NCI-H2171 treated with DMSO at 0.1 percent for 48 hours (cell line): ENCODE results near the gene TEX12.
A peak's percentile ranks its signal among the peaks of the same experiment; 100 is the strongest.
"Not testable (repeated sequence)": the region's sequence is repeated elsewhere in the genome, so short reads cannot be mapped to it uniquely, and the experiment has no call there.

ENCODE experiments used
- DNase-seq: peaks from one replicate; lab custom pipeline; 2025; lab: John Stamatoyannopoulos, UW

TEX12 gene

GRCh38 chr11:112167145-112167544 lies at the start of gene TEX12:
TSS of gene TEX12 (plus strand) at chr11:112167372. CDS start at chr11:112169269, 1,897 bp downstream.
- no peak for DNase-seq

DNA sequence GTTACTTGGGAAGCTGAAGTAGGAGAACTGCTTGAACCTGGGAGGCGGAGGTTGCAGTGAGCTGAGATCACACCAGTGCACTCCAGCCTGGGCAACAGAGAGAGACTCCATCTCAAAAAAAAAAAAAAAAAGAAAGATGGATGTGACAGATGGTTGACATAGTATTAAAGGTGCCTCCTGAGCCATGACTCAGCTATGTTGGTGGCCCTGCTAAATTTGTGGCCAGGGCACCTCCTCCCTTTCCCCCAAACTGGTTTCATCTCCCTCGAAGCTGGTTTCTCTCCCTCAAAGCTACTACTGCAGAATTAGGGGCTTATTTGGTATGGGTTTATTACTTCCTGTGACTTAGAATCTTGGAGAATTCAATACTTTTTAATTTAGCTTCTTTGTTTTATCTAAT lies 49.0 kb upstream of the TEX12 start:
- peak; percentile 62 for DNase-seq

DNA sequence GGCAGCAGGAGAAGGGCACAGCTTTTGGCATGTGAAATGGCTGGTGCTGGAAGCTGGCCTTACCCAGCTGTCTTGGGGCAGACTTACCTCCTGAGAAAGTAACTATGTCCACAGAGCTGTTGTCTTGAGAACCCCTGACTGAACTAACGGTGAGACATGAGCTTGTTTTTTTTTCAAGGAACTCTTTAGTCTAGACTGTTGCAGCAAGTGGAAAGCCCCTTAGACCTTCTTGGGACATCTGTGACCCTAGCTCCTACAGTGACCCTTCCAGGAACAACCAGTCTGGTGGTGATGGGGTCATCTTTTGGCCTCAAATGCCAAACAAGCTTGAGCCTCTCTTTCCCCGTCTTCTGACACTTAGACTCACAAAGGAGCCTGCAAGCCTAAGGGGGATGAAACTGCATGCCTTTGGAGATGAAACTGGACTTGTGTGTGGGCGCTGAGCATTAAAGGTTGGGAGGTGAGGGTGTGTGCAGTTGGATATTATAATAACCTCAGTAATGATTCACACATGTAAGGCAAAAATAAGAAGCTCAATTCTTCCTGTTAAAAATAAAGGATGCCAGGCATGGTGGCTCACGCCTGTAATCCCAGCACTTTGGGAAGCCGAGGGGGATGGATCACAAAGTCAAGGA lies 45.1 kb upstream of the TEX12 start:
- DNase-seq, result no peak

- DNase-seq, result no peak
Observed at GRCh38 chr11:112123129-112123528, 44.0 kb upstream of the TEX12 start.

DNA sequence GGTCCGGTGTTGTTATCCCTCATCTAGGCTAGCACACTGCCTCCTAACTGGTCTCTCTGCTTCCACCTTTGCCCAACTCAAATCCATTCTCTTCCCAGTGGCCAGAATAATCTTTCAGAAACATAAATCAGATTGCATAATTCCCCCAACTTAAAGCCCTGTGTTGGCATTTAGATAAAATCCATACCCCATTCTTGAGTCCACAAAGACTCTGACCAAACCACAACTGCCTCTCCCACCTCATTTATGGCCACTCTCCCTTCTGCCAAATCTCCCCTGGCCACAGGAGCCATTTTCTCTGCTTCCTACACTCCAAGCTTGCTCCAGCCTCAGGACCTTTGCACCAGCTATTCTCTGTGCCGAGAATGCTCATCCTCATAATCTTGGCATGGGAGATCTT lies 40.1 kb upstream of the TEX12 start:
- no peak for DNase-seq

DNA sequence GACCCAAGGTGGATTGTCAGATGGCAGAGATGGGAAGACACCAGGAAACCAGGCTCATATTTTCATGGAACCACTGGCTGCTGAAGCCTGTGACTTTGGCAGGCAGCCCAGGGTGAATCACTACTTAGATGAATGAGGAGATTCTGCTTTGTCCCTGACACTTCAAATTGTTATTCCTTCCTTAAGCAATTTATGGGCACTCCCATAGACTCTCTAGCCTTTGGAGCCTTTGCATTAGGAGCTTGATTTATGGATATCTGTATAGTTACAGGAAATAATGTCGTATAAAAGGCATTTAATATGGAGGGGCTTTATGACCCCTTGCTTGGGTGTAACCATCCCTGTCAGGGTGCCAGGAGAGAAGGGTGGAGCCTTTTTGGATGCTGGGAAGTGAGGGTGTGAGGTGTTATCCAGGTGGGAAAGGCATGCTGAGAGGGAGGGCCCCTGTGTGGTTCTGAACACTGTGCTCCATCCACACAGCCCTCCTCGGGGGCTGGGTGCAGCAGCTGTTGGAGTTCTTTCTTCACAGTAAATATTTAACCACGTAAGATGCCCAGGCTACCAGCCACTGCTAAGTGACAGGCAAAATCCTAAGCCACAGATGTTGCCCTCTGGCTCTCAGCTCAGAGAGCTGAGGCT lies 38.6 kb upstream of the TEX12 start:
- peak; percentile 54 for DNase-seq

DNA sequence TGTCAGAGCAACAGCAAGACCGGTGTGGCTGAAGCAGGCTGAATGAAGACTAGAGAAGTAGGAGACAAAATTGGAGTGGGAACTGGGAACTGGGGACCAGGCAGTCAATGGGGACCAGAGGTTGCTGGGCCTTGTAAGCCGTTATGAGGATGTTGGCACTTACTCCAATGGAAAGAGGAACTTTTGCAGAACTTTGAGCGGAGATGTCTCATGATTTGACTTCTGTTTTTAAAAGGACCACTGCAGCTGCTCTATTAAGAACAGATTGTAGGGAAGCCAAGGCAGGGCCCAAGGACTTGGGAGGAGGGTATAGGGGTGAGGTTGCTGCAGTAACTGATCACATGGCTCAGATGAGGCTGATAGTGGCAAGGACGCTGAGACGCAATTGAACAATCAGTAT lies 37.5 kb upstream of the TEX12 start:
- no peak for DNase-seq

DNA sequence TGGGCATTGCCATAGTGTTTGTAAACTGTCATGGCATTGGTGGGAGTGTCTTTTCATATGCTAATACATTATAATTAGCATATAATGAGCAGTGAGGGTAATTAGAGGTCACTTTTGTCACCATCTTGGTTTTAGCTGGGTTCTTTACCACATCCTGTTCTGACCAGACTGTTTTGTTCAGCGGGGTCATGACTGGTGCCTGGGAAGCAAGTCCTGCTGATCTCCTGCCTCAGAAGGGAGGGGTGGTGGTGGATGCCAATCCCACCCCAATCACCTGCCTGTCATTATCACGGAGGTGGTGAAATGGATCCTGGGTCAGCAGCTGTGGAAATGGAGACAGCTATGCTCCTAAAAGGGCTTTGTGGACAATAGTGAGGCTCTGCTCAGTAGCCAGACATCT lies 34.4 kb upstream of the TEX12 start:
- no peak for DNase-seq

- DNase-seq, result no peak
Observed at GRCh38 chr11:112134473-112134872, 32.7 kb upstream of the TEX12 start.

GRCh38 chr11:112143597-112143996 lies 23.6 kb upstream of the TEX12 start:
- DNase-seq, result no peak

- DNase-seq, result no peak
Observed at GRCh38 chr11:112150517-112150916, 16.7 kb upstream of the TEX12 start.

DNA sequence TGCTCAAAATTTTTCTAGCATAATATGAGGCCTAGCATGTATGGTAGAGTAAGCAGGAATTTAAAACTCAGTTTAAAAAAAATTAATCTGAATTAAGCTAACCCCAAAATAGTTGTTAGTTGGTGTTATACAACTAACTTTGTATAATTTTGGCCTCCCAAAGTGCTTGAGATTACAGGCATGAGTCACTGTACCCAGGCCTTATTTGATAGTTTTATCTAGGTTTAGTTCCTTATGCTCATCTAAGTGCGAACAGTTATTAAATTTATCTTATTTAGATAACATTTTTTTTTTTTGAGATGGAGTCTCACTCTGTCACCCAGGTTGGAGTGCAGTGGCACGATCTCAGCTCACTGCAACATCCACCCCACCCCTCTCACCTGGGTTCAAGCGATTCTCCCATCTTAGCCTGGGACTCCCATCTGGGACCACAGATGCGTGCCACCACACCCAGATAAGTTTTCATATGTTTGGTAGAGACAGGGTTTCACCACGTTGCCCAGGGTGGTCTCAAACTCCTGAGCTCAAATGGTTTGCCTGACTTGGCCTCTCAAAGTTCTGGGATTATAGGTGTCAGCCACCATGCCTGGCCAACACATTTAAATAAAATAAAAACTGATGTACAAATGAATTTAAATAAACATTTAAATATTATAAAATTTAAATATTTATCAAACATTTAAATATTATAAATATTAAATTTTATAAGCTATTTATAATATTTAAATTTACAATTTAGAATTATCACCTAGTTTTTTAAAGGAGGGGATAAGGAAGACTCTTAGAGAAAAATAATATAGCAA lies 10.8 kb upstream of the TEX12 start:
- no peak for DNase-seq

DNA sequence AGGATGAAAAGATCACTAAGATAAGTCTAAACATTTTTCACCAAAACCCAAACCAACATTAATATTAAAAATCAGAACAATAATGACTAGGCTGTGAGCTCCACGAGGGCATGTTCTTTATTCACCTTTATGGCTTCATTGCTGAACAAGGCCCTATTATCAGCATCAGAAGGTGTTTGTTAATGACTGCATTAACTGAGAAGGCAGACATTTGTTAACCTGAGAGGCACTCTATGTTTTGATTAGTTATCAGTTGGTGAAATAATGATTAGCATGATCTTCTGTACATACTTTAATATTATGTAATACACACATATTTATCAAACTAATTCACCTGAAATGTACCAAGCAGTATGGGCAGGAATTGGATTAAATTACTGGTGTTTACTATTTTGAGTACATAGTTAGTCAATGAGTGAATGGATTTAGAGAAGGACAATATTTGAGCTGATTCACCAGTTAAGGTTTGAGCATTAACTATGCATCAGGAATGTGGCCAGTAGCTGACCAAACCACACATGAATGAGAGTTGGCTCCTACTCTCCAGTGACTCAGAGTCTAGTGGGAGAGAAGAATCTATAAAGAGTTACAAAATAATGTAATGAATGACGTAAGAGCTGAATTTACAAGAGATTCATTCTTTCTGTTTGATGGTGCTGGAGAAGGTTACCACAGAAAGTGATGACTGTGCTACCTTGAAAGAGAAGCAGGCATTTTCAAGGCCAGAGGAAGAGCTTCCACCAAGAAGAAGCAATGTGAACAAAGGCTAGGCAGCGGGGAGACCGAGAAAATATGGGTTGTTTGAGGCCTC lies 10.0 kb upstream of the TEX12 start:
- DNase-seq, result no peak

- DNase-seq, result no peak
Observed at GRCh38 chr11:112159098-112160065, 7.8 kb upstream of the TEX12 start.

DNA sequence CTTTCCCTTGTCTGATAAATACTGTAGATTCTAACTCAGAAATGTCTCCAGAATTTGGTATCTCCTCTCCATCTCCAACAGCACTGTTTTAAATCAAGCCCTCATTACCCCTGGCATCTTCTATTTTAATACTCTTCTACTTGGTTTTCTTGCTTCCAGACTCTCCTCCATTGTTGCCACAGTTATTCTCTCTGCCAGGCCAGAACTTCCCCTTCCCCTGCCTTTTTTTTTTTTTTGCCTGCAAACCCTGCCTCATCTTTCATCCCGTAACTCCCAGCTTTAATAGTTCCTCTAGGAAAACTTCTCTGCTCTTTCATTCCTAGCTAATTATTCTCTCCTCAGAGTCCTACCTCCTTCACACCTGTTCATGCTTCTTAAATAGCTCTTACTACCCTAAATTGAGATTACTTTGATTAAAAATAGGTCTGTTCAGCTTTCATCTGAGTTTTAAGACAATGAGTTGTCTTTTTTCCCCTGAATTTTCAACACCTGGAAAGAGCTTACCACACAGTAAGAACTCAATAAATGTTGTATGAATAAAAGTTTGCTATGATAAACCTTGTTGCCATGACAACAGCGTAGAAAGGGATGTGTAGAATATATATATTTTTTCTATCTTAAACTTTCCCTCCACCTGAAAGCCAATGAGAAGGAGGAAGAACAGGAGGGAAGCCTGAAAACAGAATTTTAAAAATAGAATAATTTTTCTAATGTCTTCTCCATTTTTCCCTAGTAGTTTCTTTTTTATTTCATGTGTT lies 6.9 kb upstream of the TEX12 start:
- no peak for DNase-seq

DNA sequence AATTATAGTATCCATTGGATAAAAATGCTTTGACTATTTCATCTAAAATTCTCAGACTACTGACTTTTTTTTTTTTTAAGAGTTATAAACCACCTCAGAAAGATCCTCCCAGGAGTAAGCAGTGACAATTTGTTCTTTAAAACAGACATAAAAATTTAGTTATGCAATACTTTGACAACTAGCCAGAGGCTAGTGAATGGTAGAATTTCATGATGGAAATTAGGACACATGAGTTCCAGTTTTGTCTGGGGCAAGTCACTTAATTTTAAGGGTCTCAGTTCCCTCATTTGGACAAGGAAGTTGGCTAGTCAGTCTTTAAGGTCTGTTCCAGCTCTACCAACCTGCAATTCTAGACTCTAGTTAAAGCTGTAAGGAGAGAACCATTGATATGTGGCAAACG lies 6.2 kb upstream of the TEX12 start:
- DNase-seq, result no peak

DNA sequence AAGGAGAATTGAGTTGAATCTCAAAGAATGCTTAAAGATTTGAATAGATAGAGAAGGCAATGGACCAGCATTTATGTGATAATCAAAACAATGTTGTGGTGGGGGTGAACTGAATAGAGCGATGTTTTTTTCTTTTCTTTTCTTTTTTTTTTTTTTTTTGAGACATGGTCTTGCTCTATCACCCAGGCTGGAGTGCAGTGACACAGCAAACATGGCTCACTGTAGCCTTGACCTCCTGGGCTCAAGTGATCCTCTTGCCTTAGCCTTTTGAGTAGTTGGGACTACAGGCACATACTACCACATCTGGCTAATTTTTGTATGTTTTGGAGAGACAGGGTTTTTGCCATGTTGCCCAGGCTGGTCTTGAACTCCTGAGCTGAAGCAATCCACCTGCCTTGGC lies 5.0 kb upstream of the TEX12 start:
- not testable (repeated sequence) for DNase-seq

GRCh38 chr11:112162761-112163546 lies 4.2 kb upstream of the TEX12 start:
- DNase-seq, result no peak

DNA sequence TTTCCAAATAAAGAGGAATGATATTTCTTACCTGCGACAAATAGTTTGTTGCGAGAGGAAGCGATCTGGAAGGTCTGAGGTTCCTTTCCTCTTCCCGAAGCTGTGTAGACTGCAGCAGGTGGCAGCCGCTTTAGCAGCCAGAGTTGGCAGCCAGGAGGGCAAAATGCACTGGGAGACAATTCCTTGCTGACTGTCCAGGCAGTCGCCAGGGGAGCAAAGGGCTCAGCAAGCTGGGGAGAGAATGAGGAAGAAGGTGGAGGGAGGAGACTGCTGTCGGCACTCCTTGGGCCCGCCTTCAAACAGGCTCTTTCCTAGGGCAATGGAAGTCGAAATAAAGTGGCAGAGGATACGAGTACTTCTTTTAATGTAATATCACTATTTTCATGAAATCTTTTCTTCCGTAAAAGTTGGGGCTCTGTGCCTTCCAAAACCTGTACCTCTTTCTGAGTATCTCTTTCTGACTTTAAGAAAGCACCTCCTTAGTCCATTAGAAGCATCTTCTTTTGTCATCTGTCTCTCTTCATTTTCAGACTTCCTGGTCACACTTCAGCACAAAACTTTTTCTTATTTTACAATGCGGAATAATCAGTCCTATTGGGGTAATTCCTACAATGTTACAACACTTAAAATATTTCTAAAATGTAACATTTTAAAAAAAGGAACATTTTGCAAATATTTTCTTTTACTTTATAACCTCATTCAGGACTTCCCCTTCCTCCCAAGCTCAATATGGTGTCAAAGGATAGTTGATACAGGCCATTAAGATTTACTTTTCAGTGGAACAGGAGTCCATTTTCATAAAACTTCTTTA lies 3.1 kb upstream of the TEX12 start, which contains the start of gene IL18:
TSS of gene IL18 (minus strand) at position 220 of the 811 bp plus-strand sequence. CDS start 9,041 bp downstream, outside the sequence.
- DNase-seq, result no peak
